GM13976 (cell line): Measurements from ENCODE around the gene CCDC6.

Experiments used
- DNase-seq: peaks from one replicate; pipeline ENCODE4 v3.0.0; 2012; ENCODE audit warnings: low spot score
- in situ Hi-C: fragments of 300-500 bp; cut with MboI; formaldehyde crosslinking; loops from one replicate; pipeline ENCODE4 v1.12.0; 2022; ENCODE audit warnings: low sequenced_read_pairs, mixed read lengths, inconsistent platforms; ENCODE audit not compliant: unreplicated experiment
- TF ChIP-seq, protein P1 (sequence below): IDR thresholded peaks from 2 replicates; pipeline ENCODE4 v1.5.1; 2012; ENCODE audit warnings: borderline replicate concordance, mild to moderate bottlenecking; ENCODE audit not compliant: insufficient read depth; ENCODE audit errors: extremely low read depth, missing control alignments, control extremely low read depth

The CCDC6 gene

DNA sequence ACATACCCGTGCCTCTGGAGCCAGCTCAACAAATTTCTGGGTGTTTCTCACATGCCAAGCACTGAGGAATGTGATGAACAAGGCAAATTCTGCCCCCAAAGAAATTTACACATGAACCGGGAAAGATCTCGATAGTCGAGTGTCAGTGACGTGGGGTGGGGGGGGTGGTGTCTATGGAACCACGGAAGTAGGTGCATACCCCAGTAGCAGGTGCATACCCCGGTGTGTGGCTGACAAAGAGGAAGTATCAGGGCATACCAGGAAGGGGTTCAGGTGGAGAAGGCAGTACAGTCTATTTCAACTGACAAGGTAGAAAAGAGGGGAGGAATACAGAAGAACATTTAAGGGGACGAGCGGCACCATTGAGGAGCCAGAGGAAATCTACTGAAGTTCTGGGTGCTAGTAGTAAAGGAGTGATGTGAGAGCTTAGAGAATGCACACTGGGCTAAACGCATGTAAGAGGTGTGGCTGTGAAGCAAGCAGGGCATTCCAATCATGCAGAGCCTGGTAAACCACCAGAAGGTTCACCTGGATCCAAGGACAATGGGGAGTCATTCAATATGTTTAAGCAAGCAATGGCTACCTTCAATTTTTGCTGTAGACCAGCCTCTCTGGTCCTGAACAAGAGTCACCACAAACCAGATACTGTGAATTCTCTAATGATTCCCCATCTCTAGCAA lies 6.2 kb downstream of the CCDC6 start:
- TF ChIP-seq, protein P1, sequence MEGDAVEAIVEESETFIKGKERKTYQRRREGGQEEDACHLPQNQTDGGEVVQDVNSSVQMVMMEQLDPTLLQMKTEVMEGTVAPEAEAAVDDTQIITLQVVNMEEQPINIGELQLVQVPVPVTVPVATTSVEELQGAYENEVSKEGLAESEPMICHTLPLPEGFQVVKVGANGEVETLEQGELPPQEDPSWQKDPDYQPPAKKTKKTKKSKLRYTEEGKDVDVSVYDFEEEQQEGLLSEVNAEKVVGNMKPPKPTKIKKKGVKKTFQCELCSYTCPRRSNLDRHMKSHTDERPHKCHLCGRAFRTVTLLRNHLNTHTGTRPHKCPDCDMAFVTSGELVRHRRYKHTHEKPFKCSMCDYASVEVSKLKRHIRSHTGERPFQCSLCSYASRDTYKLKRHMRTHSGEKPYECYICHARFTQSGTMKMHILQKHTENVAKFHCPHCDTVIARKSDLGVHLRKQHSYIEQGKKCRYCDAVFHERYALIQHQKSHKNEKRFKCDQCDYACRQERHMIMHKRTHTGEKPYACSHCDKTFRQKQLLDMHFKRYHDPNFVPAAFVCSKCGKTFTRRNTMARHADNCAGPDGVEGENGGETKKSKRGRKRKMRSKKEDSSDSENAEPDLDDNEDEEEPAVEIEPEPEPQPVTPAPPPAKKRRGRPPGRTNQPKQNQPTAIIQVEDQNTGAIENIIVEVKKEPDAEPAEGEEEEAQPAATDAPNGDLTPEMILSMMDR: no peak
- in situ Hi-C loops: no loop called here
- DNase-seq: no peak

DNA sequence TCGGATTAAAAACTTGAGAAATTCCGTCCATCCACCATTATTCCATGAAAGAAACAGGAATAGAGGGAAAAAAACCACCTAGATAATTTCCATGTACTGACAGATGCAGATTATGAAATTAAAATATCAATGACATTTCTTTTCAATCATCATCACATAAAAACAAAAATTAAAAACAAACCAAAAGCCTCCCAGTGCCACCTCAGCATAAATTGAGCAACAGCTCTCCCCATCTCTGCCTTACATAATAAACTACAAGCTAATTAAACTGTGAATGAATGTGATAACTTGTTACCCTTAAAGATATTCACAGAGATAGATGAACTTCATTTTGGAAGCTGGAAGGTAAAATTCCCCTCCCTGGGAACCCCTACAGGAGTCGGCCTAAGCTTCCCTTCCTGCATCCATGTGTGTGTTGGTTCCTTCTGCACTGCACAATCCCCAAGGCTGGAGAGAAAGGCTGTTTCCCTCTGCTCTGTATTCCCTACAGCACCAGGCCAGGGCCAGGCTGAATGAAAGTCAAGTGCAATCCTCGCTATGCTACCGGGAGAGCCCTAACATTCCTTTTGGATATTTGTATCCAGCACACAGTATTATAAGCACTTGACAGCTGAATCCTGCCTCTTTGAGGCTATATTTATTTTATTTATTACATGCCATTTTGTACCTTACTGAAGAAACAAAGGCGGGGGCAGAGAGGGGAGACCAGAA lies 8.1 kb downstream of the CCDC6 start:
- no peak for DNase-seq
- TF ChIP-seq, protein P1: no peak
- in situ Hi-C loops: no loop called here

DNA sequence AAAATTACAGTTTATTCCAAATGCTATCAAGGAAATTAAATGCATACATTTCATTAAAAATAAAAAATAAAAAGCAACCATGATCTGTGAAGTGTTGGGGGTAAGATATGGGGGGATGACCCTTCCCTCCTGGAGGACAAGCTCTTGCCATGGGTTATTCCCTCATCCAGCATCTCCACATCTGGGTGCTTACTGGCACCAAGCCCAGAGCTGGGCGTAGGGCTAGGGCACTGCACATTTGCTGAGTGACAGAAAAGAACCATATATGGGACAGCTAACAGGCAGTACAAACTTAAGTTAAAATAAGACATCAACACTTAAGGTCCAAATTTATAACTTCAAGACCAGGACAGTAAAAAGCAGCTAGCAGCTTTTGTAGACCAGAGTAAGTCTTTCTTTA lies 10.2 kb downstream of the CCDC6 start:
- DNase-seq: no peak
- in situ Hi-C loops: no loop called here
- TF ChIP-seq, protein P1: no peak

DNA sequence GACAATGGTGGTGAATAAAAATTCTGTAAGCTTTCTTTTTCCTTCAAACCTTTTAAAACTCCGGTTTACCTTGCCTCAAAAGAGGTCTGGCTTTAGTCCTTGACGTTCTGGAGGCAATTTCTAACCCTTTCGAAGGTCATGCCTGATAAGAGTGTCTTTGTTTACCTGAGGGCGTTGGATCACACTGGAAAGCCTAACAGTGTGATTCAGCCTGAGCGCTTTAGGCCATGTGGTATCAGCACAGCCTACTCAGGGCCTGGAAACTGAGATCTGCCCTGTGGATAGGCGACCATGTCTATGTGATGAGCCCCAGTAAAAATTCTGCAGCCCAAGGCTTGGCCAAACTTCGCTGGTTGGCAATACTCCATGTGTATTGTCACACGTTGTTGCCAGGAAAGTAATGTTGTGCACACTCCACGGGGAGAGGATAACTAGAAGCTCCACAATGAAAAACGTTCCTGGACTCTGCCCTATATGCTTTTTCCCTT lies 10.7 kb downstream of the CCDC6 start:
- in situ Hi-C loops: no loop called here
- TF ChIP-seq, protein P1: no peak
- DNase-seq: no peak

DNA sequence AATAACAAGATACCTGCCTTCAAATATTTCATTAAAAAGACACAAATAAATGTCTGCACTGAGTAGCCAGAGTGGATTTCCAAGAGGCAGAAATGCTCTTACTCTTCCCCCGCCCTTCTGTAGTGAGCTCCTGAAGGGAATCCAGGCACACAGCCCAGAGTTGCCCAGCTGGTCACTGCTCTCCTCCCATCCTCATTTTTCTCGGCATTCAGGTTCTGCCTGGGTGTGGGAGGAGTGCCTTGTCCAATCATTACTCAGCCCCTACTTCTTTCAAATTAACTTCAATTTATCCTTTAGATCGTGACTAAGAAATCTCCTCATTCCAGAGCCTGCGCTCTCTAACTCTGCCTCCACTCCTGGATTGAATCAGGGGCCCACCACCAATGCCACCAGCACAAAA lies 12.2 kb downstream of the CCDC6 start:
- in situ Hi-C loops: no loop called here
- DNase-seq: no peak
- TF ChIP-seq, protein P1: no peak

DNA sequence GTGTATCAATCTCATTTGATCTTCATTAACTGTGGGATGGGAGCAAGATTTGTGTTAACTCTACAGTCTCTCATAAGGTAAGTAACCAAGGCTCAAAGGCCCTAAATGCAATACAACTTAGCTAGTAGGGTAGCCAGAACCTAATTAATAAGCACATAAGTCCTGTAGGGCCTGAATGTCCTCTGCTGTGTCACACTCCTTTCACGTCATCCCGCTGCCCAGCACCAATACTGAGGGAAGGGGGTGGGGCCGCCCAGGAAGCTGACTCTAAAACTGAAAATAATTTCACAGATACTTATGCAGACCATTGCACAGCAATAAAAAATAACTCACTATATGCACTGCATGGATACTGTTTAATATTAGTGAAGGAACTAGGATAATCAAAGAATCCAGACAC lies 13.7 kb downstream of the CCDC6 start:
- in situ Hi-C loops: no loop called here
- TF ChIP-seq, protein P1: no peak
- DNase-seq: no peak
